CD4-positive, alpha-beta T cell (primary cell): ENCODE results near the gene DACT2. TPM values are rescaled to one million over a fixed set of nuclear protein-coding genes. Genes with fewer than 3 reads are reported as not detected.

ENCODE experiments used
- ATAC-seq: fragments of 200-7000 bp; cut with Tn5 transposase; one replicate; pipeline ENCODE4 v1.10.0; 2022; ENCODE audit warnings: mild to moderate bottlenecking; ENCODE audit not compliant: poor library complexity
- CTCF ChIA-PET: fragments of 350-600 bp; sonication (Branson Sonifier 250); formaldehyde crosslinking; loops from one replicate; lab custom pipeline; 2021; ENCODE audit warnings: antibody characterized with exemption, inconsistent platforms; lab: Charles Lee
- POLR2A ChIA-PET: fragments of 350-600 bp; sonication (Branson Sonifier 250); formaldehyde crosslinking; loops from one replicate; lab custom pipeline; 2021; ENCODE audit warnings: antibody characterized with exemption, inconsistent platforms; lab: Charles Lee
- DNase-seq, 14 experiments: peaks; one replicate each; pipeline ENCODE4 v3.0.0-alpha.2; 2013 to 2020; ENCODE audit warnings: mixed read lengths in 2 of 14
- H3K27ac ChIP-seq, 2 donors: one replicate each; pipeline versions ENCODE4 v1.5.1 to v1.7.0; 2013; ENCODE audit warnings: low read length in 2 of 2, low read depth in 1 of 2, mild to moderate bottlenecking in 1 of 2
- H3K27me3 ChIP-seq, 2 experiments: 1 replicate in 1 of 2; 2 replicates in 1 of 2; pipeline versions ENCODE4 v1.6.1 to v1.7.0; 2013; ENCODE audit warnings: low read length in 2 of 2, control low read depth in 1 of 2, mild to moderate bottlenecking in 1 of 2, moderate library complexity in 1 of 2; ENCODE audit not compliant: insufficient read depth in 2 of 2, control insufficient read depth in 1 of 2
- H3K36me3 ChIP-seq: one replicate; pipeline ENCODE4 v1.6.1; 2013; ENCODE audit warnings: low read length, control low read depth; ENCODE audit not compliant: insufficient read depth
- H3K4me1 ChIP-seq: one replicate; pipeline ENCODE4 v1.6.1; 2013; ENCODE audit warnings: low read length, control low read depth; ENCODE audit not compliant: insufficient read depth
- H3K4me3 ChIP-seq: one replicate; pipeline ENCODE4 v1.5.1; 2013; ENCODE audit warnings: mild to moderate bottlenecking, low read length, moderate library complexity
- H3K9me3 ChIP-seq, 2 experiments: 1 replicate in 1 of 2; 2 replicates in 1 of 2; pipeline versions ENCODE4 v1.6.1 to v1.7.0; 2013; ENCODE audit warnings: low read length in 2 of 2, mild to moderate bottlenecking in 2 of 2, control low read depth in 1 of 2, moderate library complexity in 1 of 2; ENCODE audit not compliant: control insufficient read depth in 1 of 2, insufficient read depth in 1 of 2
- H3K27ac Mint-ChIP-seq: one replicate; pipeline ENCODE4 v1.8.0; 2020; ENCODE audit warnings: mixed read lengths
- H3K27me3 Mint-ChIP-seq: one replicate; pipeline ENCODE4 v1.8.0; 2021; ENCODE audit warnings: mixed read lengths
- H3K36me3 Mint-ChIP-seq: one replicate; pipeline ENCODE4 v1.8.0; 2021; ENCODE audit warnings: low read depth, mixed read lengths
- H3K4me1 Mint-ChIP-seq: one replicate; pipeline ENCODE4 v1.8.0; 2021; ENCODE audit warnings: low read depth, mixed read lengths
- H3K4me3 Mint-ChIP-seq: one replicate; pipeline ENCODE4 v1.8.0; 2020; ENCODE audit warnings: mild to moderate bottlenecking, mixed read lengths
- H3K9me3 Mint-ChIP-seq: one replicate; pipeline ENCODE4 v1.8.0; 2020; ENCODE audit warnings: mixed read lengths
- CTCF ChIP-seq: fragments of 200-600 bp; IDR thresholded peaks from one replicate; pipeline ENCODE4 v1.8.0; 2022; ENCODE audit warnings: antibody characterized with exemption, mild to moderate bottlenecking
- intact Hi-C, 2 experiments: fragments of 100-400 bp; cut with DNase I in 1 of 2; cut with micrococcal nuclease in 1 of 2; formaldehyde crosslinking; loops; one replicate each; pipeline versions ENCODE4 v1.15.1 to v1.9.0; 2023 to 2025; cut with DNase I, micrococcal nuclease
- total RNA-seq, 174 experiments: library from RNA in 2 of 174; stranded (reverse) in 2 of 174; gene quantifications; one replicate each; pipeline ENCODE4 v1.2.3 and lab custom pipeline; 2021 to 2026

The DACT2 gene
- total RNA-seq, 2 experiments from 2014 or later, result not detected

GRCh38 chr6:168265394-168265793, 54.2 kb downstream of the DACT2 start:
- Mint-ChIP-seq H3K27me3 (no peaks in the 10 kb centered on the region), H3K4me1 (no peaks in the 10 kb centered on the region), H3K9me3 (no peaks in the 10 kb centered on the region), H3K36me3 (no peaks in the 10 kb centered on the region), H3K27ac (no peak overlapping the region), H3K4me3 (no peak overlapping the region)
- DNase-seq (no peak), ATAC-seq (no peak)
- H3K4me1 ChIP-seq, result no peaks in the 10 kb centered on the region
- H3K4me3 ChIP-seq, result no peak overlapping the region
- no peak overlapping the region for H3K27ac ChIP-seq
- intact Hi-C loops, result no loop called here
- no peaks in the 10 kb centered on the region for H3K9me3 ChIP-seq
- H3K27me3 ChIP-seq, result no peaks in the 10 kb centered on the region
- no peak for TF ChIP-seq CTCF
- ChIA-PET CTCF (no interaction called here), POLR2A (no interaction called here)
- H3K36me3 ChIP-seq, result no peaks in the 10 kb centered on the region

DNA sequence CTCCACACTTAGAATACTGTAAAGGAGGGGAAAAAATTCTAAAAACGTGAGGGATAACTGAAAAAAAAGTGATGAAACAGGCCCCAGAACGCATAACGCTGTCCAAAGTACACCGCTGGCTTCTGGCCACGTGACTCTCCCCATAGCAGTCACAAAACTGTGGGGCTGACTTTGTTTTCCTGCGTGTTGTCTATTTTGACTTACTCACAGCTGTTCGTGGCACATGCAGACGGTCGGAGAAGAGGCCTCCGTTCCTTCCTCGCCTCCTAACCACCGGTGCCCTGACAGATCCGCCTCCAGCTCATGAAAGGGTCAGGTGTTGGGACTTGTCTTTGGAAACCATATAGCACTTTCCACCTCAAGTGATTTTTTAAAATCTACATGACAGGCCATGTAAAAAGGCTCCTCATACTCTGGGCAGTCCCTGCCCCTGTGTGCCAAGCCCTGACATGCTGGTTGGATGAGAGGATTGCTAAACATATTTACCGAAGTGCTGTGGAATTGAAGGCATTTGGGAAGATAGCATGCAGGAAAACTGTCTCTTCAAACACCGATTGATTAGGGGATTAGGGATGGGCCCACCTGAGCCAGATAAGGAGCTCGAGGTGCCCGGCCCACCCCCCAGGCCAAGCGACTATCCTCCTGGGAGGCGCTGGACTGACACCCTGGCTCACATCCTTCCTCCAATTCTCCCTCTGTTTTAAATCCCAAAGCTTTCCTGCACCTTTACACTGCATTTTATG, 54.8 kb downstream of the DACT2 start:
- CTCF ChIA-PET, result no interaction called here
- no peak for DNase-seq
- H3K27me3 Mint-ChIP-seq, result no peaks in the 10 kb centered on the region

GRCh38 chr6:168263351-168263905, 56.1 kb downstream of the DACT2 start:
- no peaks in the 10 kb centered on the region for H3K27me3 Mint-ChIP-seq
- H3K27ac Mint-ChIP-seq, result no peak overlapping the region
- H3K9me3 Mint-ChIP-seq, result no peaks in the 10 kb centered on the region
- no peak for DNase-seq
- intact Hi-C loops, result no loop called here
- no peaks in the 10 kb centered on the region for H3K4me1 ChIP-seq
- TF ChIP-seq CTCF, result no peak
- no peaks in the 10 kb centered on the region for H3K36me3 ChIP-seq
- ChIA-PET CTCF (no interaction called here), POLR2A (no interaction called here)
- no peak for ATAC-seq
- no peaks in the 10 kb centered on the region for H3K9me3 ChIP-seq
- H3K27me3 ChIP-seq, result no peaks in the 10 kb centered on the region
- H3K27ac ChIP-seq, result no peak overlapping the region
- no peaks in the 10 kb centered on the region for H3K36me3 Mint-ChIP-seq
- no peak overlapping the region for H3K4me3 Mint-ChIP-seq
- H3K4me3 ChIP-seq, result no peak overlapping the region
- H3K4me1 Mint-ChIP-seq, result no peaks in the 10 kb centered on the region

More for the DNA sequence above, 54.8 kb downstream of the DACT2 start:
- Histone ChIP-seq H3K4me3 (no peak overlapping the region), H3K27ac (no peak overlapping the region), H3K4me1 (no peaks in the 10 kb centered on the region), H3K9me3 (no peaks in the 10 kb centered on the region), H3K36me3 (no peaks in the 10 kb centered on the region), H3K27me3 (no peaks in the 10 kb centered on the region)
- Mint-ChIP-seq H3K36me3 (no peaks in the 10 kb centered on the region), H3K9me3 (no peaks in the 10 kb centered on the region), H3K27ac (no peak overlapping the region), H3K4me3 (no peak overlapping the region), H3K4me1 (no peaks in the 10 kb centered on the region)
- POLR2A ChIA-PET, result no interaction called here
- ATAC-seq, result no peak
- intact Hi-C loops, result no loop called here
- no peak for TF ChIP-seq CTCF
